Measurements from ENCODE around the gene STAMBPL1.

- TF ChIP-seq CTCF (IDR thresholded peaks at IDR 0.05): no peak
- TF ChIP-seq, protein P1, sequence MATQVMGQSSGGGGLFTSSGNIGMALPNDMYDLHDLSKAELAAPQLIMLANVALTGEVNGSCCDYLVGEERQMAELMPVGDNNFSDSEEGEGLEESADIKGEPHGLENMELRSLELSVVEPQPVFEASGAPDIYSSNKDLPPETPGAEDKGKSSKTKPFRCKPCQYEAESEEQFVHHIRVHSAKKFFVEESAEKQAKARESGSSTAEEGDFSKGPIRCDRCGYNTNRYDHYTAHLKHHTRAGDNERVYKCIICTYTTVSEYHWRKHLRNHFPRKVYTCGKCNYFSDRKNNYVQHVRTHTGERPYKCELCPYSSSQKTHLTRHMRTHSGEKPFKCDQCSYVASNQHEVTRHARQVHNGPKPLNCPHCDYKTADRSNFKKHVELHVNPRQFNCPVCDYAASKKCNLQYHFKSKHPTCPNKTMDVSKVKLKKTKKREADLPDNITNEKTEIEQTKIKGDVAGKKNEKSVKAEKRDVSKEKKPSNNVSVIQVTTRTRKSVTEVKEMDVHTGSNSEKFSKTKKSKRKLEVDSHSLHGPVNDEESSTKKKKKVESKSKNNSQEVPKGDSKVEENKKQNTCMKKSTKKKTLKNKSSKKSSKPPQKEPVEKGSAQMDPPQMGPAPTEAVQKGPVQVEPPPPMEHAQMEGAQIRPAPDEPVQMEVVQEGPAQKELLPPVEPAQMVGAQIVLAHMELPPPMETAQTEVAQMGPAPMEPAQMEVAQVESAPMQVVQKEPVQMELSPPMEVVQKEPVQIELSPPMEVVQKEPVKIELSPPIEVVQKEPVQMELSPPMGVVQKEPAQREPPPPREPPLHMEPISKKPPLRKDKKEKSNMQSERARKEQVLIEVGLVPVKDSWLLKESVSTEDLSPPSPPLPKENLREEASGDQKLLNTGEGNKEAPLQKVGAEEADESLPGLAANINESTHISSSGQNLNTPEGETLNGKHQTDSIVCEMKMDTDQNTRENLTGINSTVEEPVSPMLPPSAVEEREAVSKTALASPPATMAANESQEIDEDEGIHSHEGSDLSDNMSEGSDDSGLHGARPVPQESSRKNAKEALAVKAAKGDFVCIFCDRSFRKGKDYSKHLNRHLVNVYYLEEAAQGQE (IDR thresholded peaks at IDR 0.05; ENCODE audit: insufficient read depth in 1 of 2, low read depth in 2 of 2, low read length in 1 of 2): no peak
Measured at GRCh38 chr10:88888810-88889445, 8.9 kb downstream of the STAMBPL1 start.
